ENCODE data around the gene CSNK1G2.

CSNK1G2 gene

GRCh38 chr19:2026770-2027169 is 85.8 kb downstream of the CSNK1G2 start:
- no peak for DNase-seq

- no peak for DNase-seq
Measured at GRCh38 chr19:2027361-2027760, 86.4 kb downstream of the CSNK1G2 start.

Measured in T-helper 1 cell (primary cell).